ENCODE data around the gene RET. TPM values are rescaled to one million over a fixed set of nuclear protein-coding genes. Genes with fewer than 3 reads are reported as not detected.

The RET gene
- polyA plus RNA-seq, 3 donors = 0.08 to 0.39 (median 0.14) TPM

GRCh38 chr10:43043342-43043772 lies 33.5 kb upstream of the RET start:
- Histone ChIP-seq H3K36me3 (replicated peaks in 1 of 2; ENCODE audit: control insufficient read depth in 1 of 2, insufficient read depth in 2 of 2, low read length in 2 of 2) (no peaks in the 10 kb centered on the region), H2AFZ (ENCODE audit: insufficient read depth, low read depth, low read length, poor library complexity, severe bottlenecking) (no peak overlapping the region), H3K4me3 (replicated peaks in 1 of 3; ENCODE audit: low read depth in 2 of 3, low read length in 3 of 3) (no peak overlapping the region), H3K9ac (ENCODE audit: insufficient read depth, low read length, poor library complexity, severe bottlenecking) (no peak overlapping the region), H3K27ac (ENCODE audit: low read depth in 1 of 2, low read length in 2 of 2) (no peak overlapping the region), H4K20me1 (ENCODE audit: insufficient read depth, low read length) (no peaks in the 10 kb centered on the region), H3K9me3 (replicated peaks in 1 of 2; ENCODE audit: control insufficient read depth in 1 of 2, insufficient read depth in 1 of 2, low read length in 2 of 2) (no peaks in the 10 kb centered on the region), H3K4me1 (ENCODE audit: control insufficient read depth in 1 of 2, insufficient read depth in 2 of 2, low read length in 2 of 2) (no peaks in the 10 kb centered on the region), H3K27me3 (ENCODE audit: control insufficient read depth in 2 of 2, insufficient read depth in 2 of 2, low read length in 2 of 2) (no peaks in the 10 kb centered on the region), H3K4me2 (replicated peaks; ENCODE audit: extremely low read depth, low read length, poor library complexity, severe bottlenecking) (no peak overlapping the region), H3K79me2 (ENCODE audit: insufficient read depth, low read length) (no peaks in the 10 kb centered on the region)
- WGBS (ENCODE audit: insufficient coverage) = 93% methylated on average over 6 of the region's 9 CpGs
- H3K36me3 Mint-ChIP-seq = no peaks in the 10 kb centered on the region
- no peak for TF ChIP-seq CTCF (IDR thresholded peaks at IDR 0.05)
- no peaks in the 10 kb centered on the region for H3K4me1 Mint-ChIP-seq
- no peak for DNase-seq
- no peaks in the 10 kb centered on the region for H3K9me3 Mint-ChIP-seq
- no peak overlapping the region for H3K27ac Mint-ChIP-seq
- no peak overlapping the region for H3K4me3 Mint-ChIP-seq
- H3K27me3 Mint-ChIP-seq (ENCODE audit: low read depth in 3 of 3) = peaks cover 0 to 5% (median 1%) of the 10 kb centered on the region in 3 donors
- intact Hi-C loops (cut with micrococcal nuclease) = no loop called here

- H3K27me3 Mint-ChIP-seq (ENCODE audit: low read depth in 3 of 3) = peaks cover 0 to 5% (median 1%) of the 10 kb centered on the region in 3 donors
These were observed 33.0 kb upstream of the RET start for GRCh38 chr10:43043773-43044447.

More at GRCh38 chr10:43043773-43044447, 33.0 kb upstream of the RET start:
- Histone ChIP-seq H3K9ac (ENCODE audit: insufficient read depth, low read length, poor library complexity, severe bottlenecking) (no peak overlapping the region), H3K27ac (ENCODE audit: low read depth in 1 of 2, low read length in 2 of 2) (no peak overlapping the region), H2AFZ (ENCODE audit: insufficient read depth, low read depth, low read length, poor library complexity, severe bottlenecking) (no peak overlapping the region), H3K4me3 (replicated peaks in 1 of 3; ENCODE audit: low read depth in 2 of 3, low read length in 3 of 3) (no peak overlapping the region), H3K79me2 (ENCODE audit: insufficient read depth, low read length) (no peaks in the 10 kb centered on the region), H3K27me3 (ENCODE audit: control insufficient read depth in 2 of 2, insufficient read depth in 2 of 2, low read length in 2 of 2) (no peaks in the 10 kb centered on the region), H3K9me3 (replicated peaks in 1 of 2; ENCODE audit: control insufficient read depth in 1 of 2, insufficient read depth in 1 of 2, low read length in 2 of 2) (no peaks in the 10 kb centered on the region), H3K4me1 (ENCODE audit: control insufficient read depth in 1 of 2, insufficient read depth in 2 of 2, low read length in 2 of 2) (no peaks in the 10 kb centered on the region), H3K4me2 (replicated peaks; ENCODE audit: extremely low read depth, low read length, poor library complexity, severe bottlenecking) (no peak overlapping the region), H4K20me1 (ENCODE audit: insufficient read depth, low read length) (no peaks in the 10 kb centered on the region), H3K36me3 (replicated peaks in 1 of 2; ENCODE audit: control insufficient read depth in 1 of 2, insufficient read depth in 2 of 2, low read length in 2 of 2) (no peaks in the 10 kb centered on the region)
- Mint-ChIP-seq H3K4me3 (no peak overlapping the region), H3K36me3 (no peaks in the 10 kb centered on the region), H3K9me3 (no peaks in the 10 kb centered on the region), H3K27ac (no peak overlapping the region), H3K4me1 (no peaks in the 10 kb centered on the region)
- WGBS (ENCODE audit: insufficient coverage) = 85% methylated on average over 9 of the region's 9 CpGs
- no peak for DNase-seq
- intact Hi-C loops (cut with micrococcal nuclease) = no loop called here
- TF ChIP-seq CTCF (IDR thresholded peaks at IDR 0.05) = no peak

All from CD14-positive monocyte (primary cell).